ENCODE measurements around the gene SSH3. TPM values are rescaled to one million over a fixed set of nuclear protein-coding genes. Genes with fewer than 3 reads are reported as not detected.

Gene SSH3
- total RNA-seq, 6 experiments from 2014 or later: 10.9 to 17.9 (median 14.5) TPM

DNA sequence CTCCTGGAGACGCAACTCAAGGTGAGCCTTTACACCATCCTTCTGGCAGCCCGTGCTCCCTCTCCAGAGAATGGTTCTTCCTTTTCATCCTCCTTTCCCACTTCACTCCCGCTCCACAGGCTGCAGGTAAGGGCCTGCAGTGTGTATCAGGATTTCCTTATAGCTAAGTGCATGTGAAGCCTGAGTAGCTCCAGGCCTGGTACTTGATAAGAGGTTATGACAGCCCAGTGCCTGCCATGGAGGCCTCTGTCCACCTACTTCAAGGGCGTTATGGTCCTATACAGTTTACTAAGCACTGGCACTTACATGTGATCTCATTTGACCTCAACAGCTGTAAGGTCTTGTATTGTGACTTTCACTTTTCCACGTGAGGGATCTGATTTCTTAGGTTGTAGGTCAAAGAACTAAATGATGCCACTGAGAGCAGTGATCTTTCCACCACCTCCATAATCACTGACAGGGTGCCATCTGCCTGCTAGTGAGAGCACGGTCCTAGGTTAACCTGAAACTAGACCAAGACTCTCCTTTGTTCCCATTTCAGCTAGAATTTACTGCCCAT lies 18.1 kb downstream of the SSH3 start:
- no peaks in the 10 kb centered on the region for H3K27me3 ChIP-seq
- ATAC-seq (no peak), DNase-seq (no peak)
- no peaks in the 10 kb centered on the region for H3K36me3 ChIP-seq
- H3K4me3 ChIP-seq: no peak overlapping the region
- intact Hi-C loops (cut with DNase I): no loop called here
- TF ChIP-seq POLR2A (IDR thresholded peaks at IDR 0.05): no peak
- TF ChIP-seq, protein P1, sequence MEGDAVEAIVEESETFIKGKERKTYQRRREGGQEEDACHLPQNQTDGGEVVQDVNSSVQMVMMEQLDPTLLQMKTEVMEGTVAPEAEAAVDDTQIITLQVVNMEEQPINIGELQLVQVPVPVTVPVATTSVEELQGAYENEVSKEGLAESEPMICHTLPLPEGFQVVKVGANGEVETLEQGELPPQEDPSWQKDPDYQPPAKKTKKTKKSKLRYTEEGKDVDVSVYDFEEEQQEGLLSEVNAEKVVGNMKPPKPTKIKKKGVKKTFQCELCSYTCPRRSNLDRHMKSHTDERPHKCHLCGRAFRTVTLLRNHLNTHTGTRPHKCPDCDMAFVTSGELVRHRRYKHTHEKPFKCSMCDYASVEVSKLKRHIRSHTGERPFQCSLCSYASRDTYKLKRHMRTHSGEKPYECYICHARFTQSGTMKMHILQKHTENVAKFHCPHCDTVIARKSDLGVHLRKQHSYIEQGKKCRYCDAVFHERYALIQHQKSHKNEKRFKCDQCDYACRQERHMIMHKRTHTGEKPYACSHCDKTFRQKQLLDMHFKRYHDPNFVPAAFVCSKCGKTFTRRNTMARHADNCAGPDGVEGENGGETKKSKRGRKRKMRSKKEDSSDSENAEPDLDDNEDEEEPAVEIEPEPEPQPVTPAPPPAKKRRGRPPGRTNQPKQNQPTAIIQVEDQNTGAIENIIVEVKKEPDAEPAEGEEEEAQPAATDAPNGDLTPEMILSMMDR (IDR thresholded peaks at IDR 0.05): no peak
- WGBS (ENCODE audit: insufficient coverage, low coverage, low lambda C conversion rate, missing lambda C conversion rate): 96% methylated on average over 5 of the region's 6 CpGs
- peaks cover 0 to 7% (median 0%) of the 10 kb centered on the region in 4 donors for H3K4me1 ChIP-seq
- H3K27ac ChIP-seq: no peak overlapping the region
- no peaks in the 10 kb centered on the region for H3K9me3 ChIP-seq

DNA sequence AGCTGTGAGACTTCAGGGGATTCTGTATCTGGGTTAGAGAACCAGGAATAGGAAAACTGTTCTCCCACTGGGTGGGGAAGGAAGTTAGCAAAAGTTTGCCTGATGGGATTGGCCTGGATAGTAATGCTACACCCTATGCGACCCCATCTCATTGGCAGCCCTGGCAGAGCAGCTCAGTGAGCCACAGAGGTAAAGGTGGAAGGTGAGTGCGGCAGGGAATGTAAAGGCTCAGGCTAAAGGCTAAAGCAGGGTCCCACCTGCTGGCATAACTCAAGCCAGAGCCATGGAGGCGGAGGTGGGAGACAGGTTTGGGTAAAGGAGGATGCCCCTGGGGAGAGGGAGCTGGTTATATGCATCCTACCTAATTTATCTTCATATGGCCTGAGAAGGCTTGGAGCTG lies 18.7 kb downstream of the SSH3 start:
- WGBS (ENCODE audit: insufficient coverage, low coverage, low lambda C conversion rate, missing lambda C conversion rate): 90% methylated on average over 2 of the region's 3 CpGs
- TF ChIP-seq POLR2A (IDR thresholded peaks at IDR 0.05): no peak
- TF ChIP-seq, protein P1 (IDR thresholded peaks at IDR 0.05): no peak
- DNase-seq: no peak

DNA sequence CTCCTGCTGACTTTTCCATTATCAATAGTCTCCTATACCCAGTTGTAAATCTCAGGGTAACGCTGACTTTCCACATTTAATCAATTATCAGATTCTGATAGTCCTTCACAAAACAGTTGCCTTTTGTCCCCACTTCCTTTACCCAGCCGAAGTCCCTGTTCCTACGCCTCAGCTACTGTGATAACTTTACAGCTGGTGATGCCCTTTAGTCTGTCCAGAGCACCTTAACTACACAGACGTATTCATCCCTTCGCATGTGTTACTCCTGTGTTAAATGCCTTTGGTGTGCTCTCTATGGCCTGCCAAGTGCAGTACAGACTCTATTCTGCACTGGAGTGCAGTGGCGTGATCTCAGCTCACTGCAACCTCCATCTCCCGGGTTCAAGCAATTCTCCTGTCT lies 20.2 kb downstream of the SSH3 start:
- H3K27me3 ChIP-seq: no peaks in the 10 kb centered on the region
- DNase-seq: no peak
- peaks cover 0 to 3% (median 0%) of the 10 kb centered on the region in 4 donors for H3K4me1 ChIP-seq
- 81% methylated on average over 7 of the region's 7 CpGs for WGBS (ENCODE audit: insufficient coverage, low coverage, low lambda C conversion rate, missing lambda C conversion rate)
- H3K4me3 ChIP-seq: no peak overlapping the region
- H3K27ac ChIP-seq: no peak overlapping the region
- no peak for TF ChIP-seq POLR2A (IDR thresholded peaks at IDR 0.05)
- TF ChIP-seq, protein P1 (IDR thresholded peaks at IDR 0.05): no peak
- intact Hi-C loops (cut with DNase I): no loop called here
- no peaks in the 10 kb centered on the region for H3K36me3 ChIP-seq
- ATAC-seq: no peak
- no peaks in the 10 kb centered on the region for H3K9me3 ChIP-seq

More for the DNA sequence above, 18.7 kb downstream of the SSH3 start:
- Histone ChIP-seq H3K27ac (no peak overlapping the region), H3K36me3 (no peaks in the 10 kb centered on the region), H3K27me3 (no peaks in the 10 kb centered on the region), H3K9me3 (no peaks in the 10 kb centered on the region), H3K4me3 (no peak overlapping the region), H3K4me1 (peaks cover 0 to 7% (median 0%) of the 10 kb centered on the region in 4 donors)
- ATAC-seq: no peak
- intact Hi-C loops (cut with DNase I): no loop called here

DNA sequence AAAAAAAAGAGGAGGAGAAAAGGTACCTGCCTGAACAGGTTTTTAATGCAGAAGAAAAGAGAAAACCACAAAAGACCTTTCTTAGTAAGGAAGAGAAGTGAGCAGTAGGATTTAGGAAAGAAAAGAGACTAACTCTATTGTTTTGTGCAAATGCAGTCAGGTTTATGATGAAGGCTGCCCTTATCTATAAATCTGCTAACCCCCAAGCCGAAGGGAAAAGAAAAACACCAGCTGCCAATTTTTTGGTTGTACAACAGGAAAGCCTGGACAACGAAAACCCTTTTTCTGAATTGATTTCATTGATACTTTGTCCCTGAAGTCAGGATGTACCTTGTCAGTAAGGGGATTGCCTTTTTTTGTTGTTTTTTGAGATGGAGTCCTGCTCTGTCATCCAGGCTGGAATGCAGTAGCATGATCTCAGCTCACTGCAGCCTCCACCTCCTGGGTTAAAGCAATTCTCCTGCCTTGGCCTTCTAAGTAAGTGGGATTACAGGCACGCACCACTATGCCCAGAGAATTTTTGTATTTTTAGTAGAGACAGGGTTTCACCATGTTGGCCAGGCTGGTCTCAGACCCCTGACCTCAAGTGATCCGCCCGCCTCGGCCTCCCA lies 28.9 kb downstream of the SSH3 start:
- TF ChIP-seq, protein P1 (IDR thresholded peaks at IDR 0.05): no peak
- 83% methylated on average over 3 of the region's 6 CpGs for WGBS (ENCODE audit: insufficient coverage, low coverage, low lambda C conversion rate, missing lambda C conversion rate)
- no peak overlapping the region for H3K4me3 ChIP-seq
- ATAC-seq: no peak
- intact Hi-C loops (cut with DNase I): no loop called here
- H3K27me3 ChIP-seq: no peaks in the 10 kb centered on the region
- no peaks in the 10 kb centered on the region for H3K4me1 ChIP-seq
- H3K9me3 ChIP-seq: no peaks in the 10 kb centered on the region
- no peaks in the 10 kb centered on the region for H3K36me3 ChIP-seq
- H3K27ac ChIP-seq: no peak overlapping the region
- no peak for DNase-seq
